Lung (tissue), 12 donors: Measurements from ENCODE around the gene PPP2R3A. TPM values are rescaled to one million over a fixed set of nuclear protein-coding genes. Genes with fewer than 3 reads are reported as not detected.
A peak's percentile ranks its signal among the peaks of the same experiment; 100 is the strongest.
"Not testable (repeated sequence)": the region's sequence is repeated elsewhere in the genome, so short reads cannot be mapped to it uniquely, and the experiment has no call there.

Experiments
- ATAC-seq: fragments of 200-7000 bp; cut with Tn5 transposase; one replicate; pipeline ENCODE4 v1.9.1; 2020; ENCODE audit warnings: moderate number of reproducible peaks; ENCODE audit not compliant: insufficient read depth, low FRiP score
- DNase-seq, 3 donors: peaks; one replicate each; pipeline ENCODE4 v3.0.0-alpha.2; 2013 to 2017
- H3K27ac ChIP-seq, 2 donors: one replicate each; pipeline ENCODE4 v1.5.1; 2013; ENCODE audit warnings: mild to moderate bottlenecking in 2 of 2, moderate library complexity in 2 of 2, control low read depth in 1 of 2, inconsistent platforms in 1 of 2, low read depth in 1 of 2, low read length in 1 of 2
- H3K27me3 ChIP-seq, 3 donors: one replicate each; pipeline ENCODE4 v1.5.1; 2013; ENCODE audit warnings: low read length in 2 of 3; ENCODE audit not compliant: control insufficient read depth in 3 of 3, insufficient read depth in 3 of 3
- H3K36me3 ChIP-seq, 4 donors: one replicate each; pipeline ENCODE4 v1.5.1; 2013; ENCODE audit warnings: low read length in 4 of 4, mild to moderate bottlenecking in 1 of 4, moderate library complexity in 1 of 4; ENCODE audit not compliant: control insufficient read depth in 4 of 4, insufficient read depth in 4 of 4
- H3K4me1 ChIP-seq, 5 donors: one replicate each; pipeline ENCODE4 v1.5.1; 2013; ENCODE audit warnings: low read length in 5 of 5, mild to moderate bottlenecking in 2 of 5, moderate library complexity in 1 of 5; ENCODE audit not compliant: control insufficient read depth in 5 of 5, insufficient read depth in 5 of 5
- H3K4me3 ChIP-seq: one replicate; pipeline ENCODE4 v1.5.1; 2013; ENCODE audit warnings: mild to moderate bottlenecking, control low read depth, moderate library complexity
- H3K9ac ChIP-seq, 2 donors: one replicate each; pipeline ENCODE4 v1.5.1; 2013; ENCODE audit warnings: low read length in 2 of 2, control low read depth in 1 of 2; ENCODE audit not compliant: insufficient read depth in 1 of 2
- H3K9me3 ChIP-seq, 4 donors: one replicate each; pipeline ENCODE4 v1.5.1; 2013; ENCODE audit warnings: low read length in 3 of 4, mild to moderate bottlenecking in 1 of 4, moderate library complexity in 1 of 4; ENCODE audit not compliant: control insufficient read depth in 4 of 4, insufficient read depth in 3 of 4
- WGBS, 2 donors: extraction: QIAGEN DNeasy Blood & Tissue Kit; methylation state at CpG; one replicate each; pipeline ENCODE4 v1.1.7; 2013; 5-methylcytosine and 5-hydroxymethylcytosine counted together
- polyA plus RNA-seq, 2 donors: library from polyadenylated mRNA; stranded (reverse); fragments of 200-250 nt; gene quantifications; one replicate each; pipeline ENCODE4 v1.2.1, GENCODE V29; 2013
- total RNA-seq, 2 donors: library from RNA; depleted of rRNA in 1 of 2; stranded (reverse); fragments of >200 nt in 1 of 2; gene quantifications; one replicate each; pipeline ENCODE4 v1.2.1, GENCODE V29; 2014 to 2021
- TF ChIP-seq, protein P1 (sequence below): IDR thresholded peaks from 2 replicates; pipeline ENCODE4 v1.5.1; 2012; ENCODE audit warnings: mild to moderate bottlenecking; ENCODE audit errors: control extremely low read depth, extremely low read depth
- donor health status: control.
- donor health status: control.
- donor health status: Bipolar disorder and iron deficiency.
- donor health status: healthy.
- donor health status: DM: yes; HTN: yes; CAD: no.

The PPP2R3A gene
- total and polyA plus RNA-seq, 4 donors = 1.6 to 17.0 (median 4.6) TPM

DNA sequence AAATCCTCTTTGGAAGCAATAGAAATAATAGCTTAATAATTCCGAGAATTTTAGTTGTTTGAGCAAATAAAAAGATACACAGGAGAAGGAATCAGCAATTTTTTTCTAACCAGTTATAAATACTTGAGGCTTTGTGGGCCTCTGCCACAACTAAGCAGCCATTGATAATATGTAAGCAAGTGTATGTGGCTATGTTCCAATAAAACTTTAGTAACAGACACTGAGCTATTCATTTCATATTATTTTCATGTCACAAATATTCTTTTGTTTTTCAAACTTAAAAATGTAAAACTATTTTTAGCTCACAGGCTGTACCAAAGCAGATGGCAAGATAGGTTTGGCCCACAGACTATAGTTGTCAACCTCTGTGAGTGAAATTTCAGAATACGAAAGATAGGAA is 145.0 kb downstream of the PPP2R3A start:
- no peak overlapping the region for H3K27ac ChIP-seq
- WGBS, 2 donors = 97 to 98% methylated on average over 2 of the region's 2 CpGs
- ATAC-seq (no peak), DNase-seq (no peak)
- no peaks in the 10 kb centered on the region for H3K4me1 ChIP-seq
- peaks cover 1 to 11% (median 9%) of the 10 kb centered on the region in 4 donors for H3K36me3 ChIP-seq
- no peak overlapping the region for H3K9ac ChIP-seq
- TF ChIP-seq, protein P1, sequence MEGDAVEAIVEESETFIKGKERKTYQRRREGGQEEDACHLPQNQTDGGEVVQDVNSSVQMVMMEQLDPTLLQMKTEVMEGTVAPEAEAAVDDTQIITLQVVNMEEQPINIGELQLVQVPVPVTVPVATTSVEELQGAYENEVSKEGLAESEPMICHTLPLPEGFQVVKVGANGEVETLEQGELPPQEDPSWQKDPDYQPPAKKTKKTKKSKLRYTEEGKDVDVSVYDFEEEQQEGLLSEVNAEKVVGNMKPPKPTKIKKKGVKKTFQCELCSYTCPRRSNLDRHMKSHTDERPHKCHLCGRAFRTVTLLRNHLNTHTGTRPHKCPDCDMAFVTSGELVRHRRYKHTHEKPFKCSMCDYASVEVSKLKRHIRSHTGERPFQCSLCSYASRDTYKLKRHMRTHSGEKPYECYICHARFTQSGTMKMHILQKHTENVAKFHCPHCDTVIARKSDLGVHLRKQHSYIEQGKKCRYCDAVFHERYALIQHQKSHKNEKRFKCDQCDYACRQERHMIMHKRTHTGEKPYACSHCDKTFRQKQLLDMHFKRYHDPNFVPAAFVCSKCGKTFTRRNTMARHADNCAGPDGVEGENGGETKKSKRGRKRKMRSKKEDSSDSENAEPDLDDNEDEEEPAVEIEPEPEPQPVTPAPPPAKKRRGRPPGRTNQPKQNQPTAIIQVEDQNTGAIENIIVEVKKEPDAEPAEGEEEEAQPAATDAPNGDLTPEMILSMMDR = no peak
- no peaks in the 10 kb centered on the region for H3K27me3 ChIP-seq
- H3K9me3 ChIP-seq = no peaks in the 10 kb centered on the region
- H3K4me3 ChIP-seq = no peak overlapping the region

DNA sequence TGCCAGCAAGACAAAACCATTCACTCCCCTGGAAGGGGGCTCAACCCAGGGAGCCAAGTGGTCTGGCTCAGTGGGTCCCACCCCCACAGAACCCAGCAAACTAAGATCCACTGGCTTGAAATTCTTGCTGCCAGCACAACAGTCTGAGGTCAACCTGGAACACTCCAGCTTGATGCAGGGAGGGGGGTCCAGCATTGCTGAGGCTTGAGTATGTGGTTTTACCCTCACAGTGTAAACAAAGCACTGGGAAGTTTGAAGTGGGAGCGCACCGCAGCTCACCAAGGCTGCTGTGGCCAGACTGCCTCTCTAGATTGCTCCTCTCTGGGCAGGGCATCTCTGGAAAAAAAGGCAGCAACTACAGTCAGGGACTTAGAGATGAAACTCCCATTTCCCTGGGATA is 148.9 kb downstream of the PPP2R3A start:
- H3K4me1 ChIP-seq = no peaks in the 10 kb centered on the region
- H3K27ac ChIP-seq = no peak overlapping the region
- no peak overlapping the region for H3K4me3 ChIP-seq
- DNase-seq = no peak
- TF ChIP-seq, protein P1 = no peak
- H3K27me3 ChIP-seq = no peaks in the 10 kb centered on the region
- peak; percentile 66 for ATAC-seq
- H3K36me3 ChIP-seq = peaks cover 1 to 11% (median 9%) of the 10 kb centered on the region in 4 donors
- no peaks in the 10 kb centered on the region for H3K9me3 ChIP-seq
- no peak overlapping the region for H3K9ac ChIP-seq
- 66 to 67% methylated on average over 2 of the region's 2 CpGs for WGBS, 2 donors

DNA sequence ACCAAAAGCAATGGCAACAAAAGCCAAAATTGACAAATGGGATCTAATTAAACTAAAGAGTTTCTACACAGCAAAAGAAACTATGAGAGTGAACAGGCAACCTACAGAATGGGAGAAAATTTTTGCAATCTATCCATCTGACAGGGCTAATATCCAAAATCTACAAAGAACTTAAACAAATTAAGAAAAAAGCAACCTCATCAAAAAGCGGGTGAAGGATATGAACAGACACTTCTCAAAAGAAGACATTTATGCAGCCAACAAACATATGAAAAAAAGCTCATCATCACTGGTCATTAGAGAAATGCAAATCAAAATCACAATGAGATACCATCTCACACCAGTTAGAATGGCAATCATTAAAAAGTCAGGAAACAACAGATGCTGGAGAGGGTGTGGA is 153.8 kb downstream of the PPP2R3A start:
- not testable (repeated sequence) for H3K27ac ChIP-seq, H3K27me3 ChIP-seq, DNase-seq, H3K4me3 ChIP-seq, H3K36me3 ChIP-seq, H3K9me3 ChIP-seq, H3K9ac ChIP-seq, ATAC-seq, H3K4me1 ChIP-seq
- WGBS, 2 donors = 96 to 97% methylated on average over 1 of the region's 1 CpG

DNA sequence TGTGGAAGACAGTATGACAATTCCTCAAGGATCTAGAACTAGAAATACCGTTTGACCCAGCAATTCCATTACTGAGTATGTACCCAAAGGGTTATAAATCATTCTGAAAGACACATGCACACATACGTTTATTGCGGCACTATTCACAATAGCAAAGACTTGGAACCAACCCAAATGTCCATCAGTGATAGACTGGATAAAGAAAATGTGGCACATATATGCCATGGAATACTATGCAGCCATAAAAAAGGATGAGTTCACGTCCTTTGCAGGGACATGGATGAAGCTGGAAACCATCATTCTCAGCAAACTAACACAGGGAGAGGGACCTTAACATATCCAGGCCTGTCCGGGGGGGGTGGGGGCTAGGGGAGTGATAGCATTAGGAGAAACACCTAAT is 154.3 kb downstream of the PPP2R3A start:
- not testable (repeated sequence) for DNase-seq, H3K27me3 ChIP-seq, H3K9ac ChIP-seq, H3K4me1 ChIP-seq, H3K27ac ChIP-seq, H3K36me3 ChIP-seq, ATAC-seq, H3K9me3 ChIP-seq, H3K4me3 ChIP-seq
- 90 to 98% methylated on average over 5 of the region's 5 CpGs for WGBS, 2 donors
